DOHH2 (cell line): Measurements from ENCODE around the gene CYLD.

ENCODE experiments used
- H3F3A ChIP-seq: fragments of 200-600 bp; sonication (generic), shearing (Covaris generic); 2 replicates; pipeline ENCODE4 v1.6.0; 2016; ENCODE audit warnings: antibody characterized with exemption, mild to moderate bottlenecking; ENCODE audit not compliant: control insufficient read depth, insufficient read depth
- H3K27ac ChIP-seq: fragments of 200-600 bp; sonication (generic); 2 replicates; pipeline ENCODE4 v1.5.1; 2014; ENCODE audit warnings: low read depth, mild to moderate bottlenecking, low read length, moderate library complexity
- H3K27me3 ChIP-seq: fragments of 200-600 bp; sonication (generic); 2 replicates; pipeline ENCODE4 v1.6.1; 2014; ENCODE audit warnings: mild to moderate bottlenecking, low read length, mixed read lengths; ENCODE audit not compliant: control insufficient read depth
- H3K36me3 ChIP-seq: fragments of 200-600 bp; sonication (generic); 2 replicates; pipeline ENCODE4 v1.6.1; 2014; ENCODE audit warnings: mild to moderate bottlenecking, low read length, moderate library complexity, mixed read lengths; ENCODE audit not compliant: control insufficient read depth
- H3K4me1 ChIP-seq: fragments of 200-600 bp; sonication (generic); 2 replicates; pipeline ENCODE4 v1.6.1; 2014; ENCODE audit warnings: mild to moderate bottlenecking, low read length, mixed read lengths; ENCODE audit not compliant: control insufficient read depth
- H3K4me2 ChIP-seq: fragments of 200-600 bp; sonication (generic); 2 replicates; pipeline ENCODE4 v1.6.0; 2014; ENCODE audit warnings: mild to moderate bottlenecking, low read length, moderate library complexity
- H3K4me3 ChIP-seq: fragments of 200-600 bp; sonication (generic); 2 replicates; pipeline ENCODE4 v1.5.1; 2014; ENCODE audit warnings: mild to moderate bottlenecking, low read length, mixed read lengths
- H3K79me2 ChIP-seq: fragments of 200-600 bp; sonication (generic); 2 replicates; pipeline ENCODE4 v1.6.1; 2014; ENCODE audit warnings: mild to moderate bottlenecking, low read length, mixed read lengths; ENCODE audit not compliant: control insufficient read depth
- H3K9me2 ChIP-seq: fragments of 200-600 bp; sonication (generic); replicated peaks from 2 replicates; pipeline ENCODE4 v1.6.1; 2014; ENCODE audit warnings: mild to moderate bottlenecking, low read length, mixed read lengths; ENCODE audit not compliant: control insufficient read depth
- H3K9me3 ChIP-seq: fragments of 200-600 bp; sonication (generic); 2 replicates; pipeline ENCODE4 v1.6.1; 2014; ENCODE audit warnings: antibody characterized with exemption, low read length, mixed read lengths; ENCODE audit not compliant: control insufficient read depth, insufficient read depth
- H4K20me1 ChIP-seq: fragments of 200-600 bp; sonication (generic); 2 replicates; pipeline ENCODE4 v1.6.0; 2014; ENCODE audit warnings: low read depth, mild to moderate bottlenecking, antibody characterized with exemption, low read length, moderate library complexity; ENCODE audit not compliant: control insufficient read depth, insufficient read depth
- CTCF ChIP-seq: fragments of 200-600 bp; sonication (generic); IDR thresholded peaks from one replicate; pipeline ENCODE4 v1.5.1; 2014; ENCODE audit warnings: antibody characterized with exemption, mild to moderate bottlenecking, low read depth, low read length; ENCODE audit not compliant: poor library complexity, severe bottlenecking
- EZH2phosphoT487 ChIP-seq: fragments of 200-600 bp; sonication (generic); IDR thresholded peaks from 2 replicates; pipeline ENCODE4 v1.6.1; 2017; ENCODE audit warnings: borderline replicate concordance, mild to moderate bottlenecking, antibody characterized with exemption, low read length, moderate library complexity, mixed read lengths

The CYLD gene

GRCh38 chr16:50816901-50817555 lies 75.1 kb downstream of the CYLD start:
- Histone ChIP-seq H3K9me3 (no peaks in the 10 kb centered on the region), H3K4me2 (no peak overlapping the region), H3K36me3 (no peaks in the 10 kb centered on the region), H3K9me2 (no peaks in the 10 kb centered on the region), H4K20me1 (no peaks in the 10 kb centered on the region), H3K4me3 (no peak overlapping the region), H3K27ac (no peak overlapping the region), H3K4me1 (no peaks in the 10 kb centered on the region), H3K27me3 (no peaks in the 10 kb centered on the region), H3K79me2 (no peaks in the 10 kb centered on the region), H3F3A (no peaks in the 10 kb centered on the region)
- TF ChIP-seq CTCF, result no peak
- no peak for TF ChIP-seq EZH2phosphoT487

GRCh38 chr16:50818380-50818779 lies 76.5 kb downstream of the CYLD start:
- Histone ChIP-seq H3K27ac (no peak overlapping the region), H3K9me3 (no peaks in the 10 kb centered on the region), H3F3A (no peaks in the 10 kb centered on the region), H4K20me1 (no peaks in the 10 kb centered on the region), H3K36me3 (no peaks in the 10 kb centered on the region), H3K9me2 (no peaks in the 10 kb centered on the region), H3K4me3 (no peak overlapping the region), H3K27me3 (no peaks in the 10 kb centered on the region), H3K4me1 (no peaks in the 10 kb centered on the region), H3K79me2 (no peaks in the 10 kb centered on the region), H3K4me2 (no peak overlapping the region)
- TF ChIP-seq EZH2phosphoT487 (no peak), CTCF (no peak)

- H3F3A ChIP-seq, result no peaks in the 10 kb centered on the region
- H3K27ac ChIP-seq, result no peak overlapping the region
- H3K4me2 ChIP-seq, result no peak overlapping the region
- H3K4me1 ChIP-seq, result no peaks in the 10 kb centered on the region
- no peaks in the 10 kb centered on the region for H3K36me3 ChIP-seq
- TF ChIP-seq CTCF, result no peak
- TF ChIP-seq EZH2phosphoT487, result no peak
- no peaks in the 10 kb centered on the region for H4K20me1 ChIP-seq
- no peaks in the 10 kb centered on the region for H3K9me3 ChIP-seq
- no peak overlapping the region for H3K4me3 ChIP-seq
- no peaks in the 10 kb centered on the region for H3K27me3 ChIP-seq
- no peaks in the 10 kb centered on the region for H3K79me2 ChIP-seq
- no peaks in the 10 kb centered on the region for H3K9me2 ChIP-seq
Observed at GRCh38 chr16:50819706-50820105, 77.8 kb downstream of the CYLD start.
